HL-60 (cell line): ENCODE measurements around the gene TTC17.

Experiments used
- GABPA ChIP-seq: IDR thresholded peaks from 2 replicates; pipeline ENCODE4 v1.6.1; 2012; ENCODE audit warnings: low read depth
- POLR2AphosphoS5 ChIP-seq: IDR thresholded peaks from 2 replicates; pipeline ENCODE4 v1.6.1; 2012; ENCODE audit warnings: low read depth
- SPI1 ChIP-seq: IDR thresholded peaks from 2 replicates; pipeline ENCODE4 v1.6.1; 2012; ENCODE audit warnings: low read depth, mild to moderate bottlenecking, borderline replicate concordance
- TF ChIP-seq, protein P1 (sequence below): IDR thresholded peaks from one replicate; pipeline ENCODE4 v1.5.1; 2011; ENCODE audit warnings: low read length, control low read depth, inconsistent platforms; ENCODE audit not compliant: insufficient read depth
- TF ChIP-seq, protein P2 (sequence below): IDR thresholded peaks from 2 replicates; pipeline ENCODE4 v1.6.1; 2012; ENCODE audit warnings: low read depth; ENCODE audit not compliant: insufficient replicate concordance

DNA sequence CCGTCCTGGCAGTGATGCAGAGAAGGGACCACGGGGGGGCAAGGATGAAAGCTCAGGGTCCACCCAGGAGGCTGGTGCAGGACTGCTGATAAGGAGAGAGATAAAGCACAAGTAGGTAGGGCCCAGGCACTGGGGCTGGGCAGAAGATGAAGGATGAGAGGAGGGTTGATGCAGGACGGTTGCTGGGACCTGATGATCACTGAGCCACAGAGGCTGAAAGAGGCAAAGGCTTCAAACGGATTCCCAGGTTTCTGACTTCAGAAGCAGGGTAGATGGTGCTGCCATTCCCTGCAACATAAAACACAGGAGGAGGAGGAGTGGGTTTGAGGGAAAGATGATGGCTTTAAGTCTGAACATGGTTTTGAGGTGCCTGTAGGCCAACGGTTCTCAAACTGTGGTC lies 148.5 kb downstream of the TTC17 start:
- TF ChIP-seq, protein P1, sequence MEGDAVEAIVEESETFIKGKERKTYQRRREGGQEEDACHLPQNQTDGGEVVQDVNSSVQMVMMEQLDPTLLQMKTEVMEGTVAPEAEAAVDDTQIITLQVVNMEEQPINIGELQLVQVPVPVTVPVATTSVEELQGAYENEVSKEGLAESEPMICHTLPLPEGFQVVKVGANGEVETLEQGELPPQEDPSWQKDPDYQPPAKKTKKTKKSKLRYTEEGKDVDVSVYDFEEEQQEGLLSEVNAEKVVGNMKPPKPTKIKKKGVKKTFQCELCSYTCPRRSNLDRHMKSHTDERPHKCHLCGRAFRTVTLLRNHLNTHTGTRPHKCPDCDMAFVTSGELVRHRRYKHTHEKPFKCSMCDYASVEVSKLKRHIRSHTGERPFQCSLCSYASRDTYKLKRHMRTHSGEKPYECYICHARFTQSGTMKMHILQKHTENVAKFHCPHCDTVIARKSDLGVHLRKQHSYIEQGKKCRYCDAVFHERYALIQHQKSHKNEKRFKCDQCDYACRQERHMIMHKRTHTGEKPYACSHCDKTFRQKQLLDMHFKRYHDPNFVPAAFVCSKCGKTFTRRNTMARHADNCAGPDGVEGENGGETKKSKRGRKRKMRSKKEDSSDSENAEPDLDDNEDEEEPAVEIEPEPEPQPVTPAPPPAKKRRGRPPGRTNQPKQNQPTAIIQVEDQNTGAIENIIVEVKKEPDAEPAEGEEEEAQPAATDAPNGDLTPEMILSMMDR, result no peak
- TF ChIP-seq POLR2AphosphoS5, result no peak
- TF ChIP-seq, protein P2, sequence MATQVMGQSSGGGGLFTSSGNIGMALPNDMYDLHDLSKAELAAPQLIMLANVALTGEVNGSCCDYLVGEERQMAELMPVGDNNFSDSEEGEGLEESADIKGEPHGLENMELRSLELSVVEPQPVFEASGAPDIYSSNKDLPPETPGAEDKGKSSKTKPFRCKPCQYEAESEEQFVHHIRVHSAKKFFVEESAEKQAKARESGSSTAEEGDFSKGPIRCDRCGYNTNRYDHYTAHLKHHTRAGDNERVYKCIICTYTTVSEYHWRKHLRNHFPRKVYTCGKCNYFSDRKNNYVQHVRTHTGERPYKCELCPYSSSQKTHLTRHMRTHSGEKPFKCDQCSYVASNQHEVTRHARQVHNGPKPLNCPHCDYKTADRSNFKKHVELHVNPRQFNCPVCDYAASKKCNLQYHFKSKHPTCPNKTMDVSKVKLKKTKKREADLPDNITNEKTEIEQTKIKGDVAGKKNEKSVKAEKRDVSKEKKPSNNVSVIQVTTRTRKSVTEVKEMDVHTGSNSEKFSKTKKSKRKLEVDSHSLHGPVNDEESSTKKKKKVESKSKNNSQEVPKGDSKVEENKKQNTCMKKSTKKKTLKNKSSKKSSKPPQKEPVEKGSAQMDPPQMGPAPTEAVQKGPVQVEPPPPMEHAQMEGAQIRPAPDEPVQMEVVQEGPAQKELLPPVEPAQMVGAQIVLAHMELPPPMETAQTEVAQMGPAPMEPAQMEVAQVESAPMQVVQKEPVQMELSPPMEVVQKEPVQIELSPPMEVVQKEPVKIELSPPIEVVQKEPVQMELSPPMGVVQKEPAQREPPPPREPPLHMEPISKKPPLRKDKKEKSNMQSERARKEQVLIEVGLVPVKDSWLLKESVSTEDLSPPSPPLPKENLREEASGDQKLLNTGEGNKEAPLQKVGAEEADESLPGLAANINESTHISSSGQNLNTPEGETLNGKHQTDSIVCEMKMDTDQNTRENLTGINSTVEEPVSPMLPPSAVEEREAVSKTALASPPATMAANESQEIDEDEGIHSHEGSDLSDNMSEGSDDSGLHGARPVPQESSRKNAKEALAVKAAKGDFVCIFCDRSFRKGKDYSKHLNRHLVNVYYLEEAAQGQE, result no peak
- no peak for TF ChIP-seq GABPA
- no peak for TF ChIP-seq SPI1
